Hematopoietic multipotent progenitor cell treated with erythropoietin and hydrocortisone succinate and interleukin-3 and kit ligand, for 4 days (in vitro differentiated cells): ENCODE results near the gene HS1BP3.

ENCODE experiments used
- DNase-seq: peaks from one replicate; pipeline ENCODE4 v3.0.0-alpha.2; 2015

The HS1BP3 gene

GRCh38 chr2:20596973-20597859 lies 53.7 kb downstream of the HS1BP3 start:
- no peak for DNase-seq

- peak; percentile 26 for DNase-seq
Measured at GRCh38 chr2:20596193-20596972, 54.5 kb downstream of the HS1BP3 start.

GRCh38 chr2:20595439-20596192 lies 55.3 kb downstream of the HS1BP3 start:
- DNase-seq: peak; percentile 22

- no peak for DNase-seq
Measured at GRCh38 chr2:20594957-20595356, 55.9 kb downstream of the HS1BP3 start.

GRCh38 chr2:20594048-20594750 lies 56.7 kb downstream of the HS1BP3 start:
- no peak for DNase-seq

- DNase-seq: no peak
Measured at GRCh38 chr2:20593072-20594034, 57.5 kb downstream of the HS1BP3 start.

- no peak for DNase-seq
Measured at GRCh38 chr2:20592106-20593071, 58.5 kb downstream of the HS1BP3 start.

- no peak for DNase-seq
Measured at GRCh38 chr2:20590704-20591515, 60.0 kb downstream of the HS1BP3 start.

- no peak for DNase-seq
Measured at GRCh38 chr2:20589975-20590703, 60.8 kb downstream of the HS1BP3 start.

- no peak for DNase-seq
Measured at GRCh38 chr2:20588918-20589871, 61.7 kb downstream of the HS1BP3 start.

- DNase-seq: no peak
Measured at GRCh38 chr2:20585710-20586594, 64.9 kb downstream of the HS1BP3 start.

GRCh38 chr2:20585359-20585709 lies 65.6 kb downstream of the HS1BP3 start:
- no peak for DNase-seq

GRCh38 chr2:20584399-20585358 lies 66.2 kb downstream of the HS1BP3 start:
- DNase-seq: no peak

GRCh38 chr2:20584045-20584398 lies 66.9 kb downstream of the HS1BP3 start:
- no peak for DNase-seq

- no peak for DNase-seq
Measured at GRCh38 chr2:20583425-20583881, 67.4 kb downstream of the HS1BP3 start.
